Stimulated activated CD8-positive, alpha-beta memory T cell treated with anti-CD3 and anti-CD28 coated beads, Interleukin-7, amount 100 ng/mL, for 48 hours (primary cell): ENCODE data around the gene SGSM2.

ENCODE experiments used
- DNase-seq, 2 donors: peaks; one replicate each; pipeline ENCODE4 v3.0.0-alpha.2; 2020; ENCODE audit warnings: low read depth in 1 of 2; ENCODE audit errors: extremely low read depth in 1 of 2

Gene SGSM2

DNA sequence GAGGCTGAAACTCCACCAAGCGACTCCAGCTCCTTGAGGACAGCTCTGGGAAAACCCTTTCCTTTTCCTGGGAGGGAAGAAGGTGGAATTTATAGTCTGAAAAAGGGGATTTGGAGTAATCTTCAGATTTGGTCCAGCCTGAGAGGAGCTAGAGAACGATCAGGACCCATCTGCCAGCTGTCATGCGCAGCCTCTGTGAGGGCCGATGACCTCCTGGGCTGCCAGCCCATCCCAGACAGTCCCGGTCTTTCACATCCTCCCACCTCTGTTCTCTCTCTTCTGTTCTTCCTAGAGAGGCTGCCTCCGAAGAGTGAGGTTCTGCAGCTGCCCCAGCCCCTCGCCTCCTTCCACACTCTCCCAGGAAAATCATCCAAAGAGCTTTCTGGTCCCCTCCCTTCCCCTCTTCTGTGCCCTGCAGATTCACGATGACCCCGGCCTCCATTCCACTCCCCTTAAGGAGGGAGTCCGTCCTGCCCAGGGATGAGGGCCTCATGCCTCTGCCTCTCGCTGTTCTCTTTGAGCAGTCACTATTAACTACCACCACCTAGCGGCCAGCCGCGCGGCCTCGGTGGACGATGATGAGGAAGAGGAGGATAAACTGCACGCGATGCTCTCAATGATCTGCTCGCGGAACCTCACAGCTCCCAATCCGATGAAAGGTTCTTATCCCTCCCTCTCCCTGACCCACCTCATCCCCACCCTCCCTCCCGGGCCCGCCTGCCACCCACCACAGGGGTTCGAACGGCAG lies 29.6 kb downstream of the SGSM2 start:
- no peak for DNase-seq

DNA sequence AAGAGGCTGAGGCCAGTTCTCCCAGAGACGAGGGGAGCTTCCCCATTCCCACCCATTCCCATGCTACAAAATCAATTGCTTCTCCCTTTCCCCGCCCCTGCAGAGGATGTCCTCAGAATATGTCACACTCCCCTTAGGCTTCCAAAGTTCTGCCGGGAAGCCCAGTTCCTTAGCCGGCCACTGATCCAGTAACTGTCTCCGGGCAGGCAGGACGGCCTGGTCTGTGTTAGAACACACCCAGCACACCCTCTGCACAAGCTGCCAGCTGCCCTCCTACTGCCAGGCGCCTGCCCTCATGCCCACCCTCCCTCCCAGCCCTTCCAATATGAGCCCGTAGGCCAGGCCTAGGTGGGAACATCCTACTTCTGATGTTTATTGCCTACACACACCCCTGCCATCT lies 31.1 kb downstream of the SGSM2 start:
- DNase-seq: no peak

GRCh38 chr17:2369039-2369438 lies 31.7 kb downstream of the SGSM2 start:
- DNase-seq: no peak

DNA sequence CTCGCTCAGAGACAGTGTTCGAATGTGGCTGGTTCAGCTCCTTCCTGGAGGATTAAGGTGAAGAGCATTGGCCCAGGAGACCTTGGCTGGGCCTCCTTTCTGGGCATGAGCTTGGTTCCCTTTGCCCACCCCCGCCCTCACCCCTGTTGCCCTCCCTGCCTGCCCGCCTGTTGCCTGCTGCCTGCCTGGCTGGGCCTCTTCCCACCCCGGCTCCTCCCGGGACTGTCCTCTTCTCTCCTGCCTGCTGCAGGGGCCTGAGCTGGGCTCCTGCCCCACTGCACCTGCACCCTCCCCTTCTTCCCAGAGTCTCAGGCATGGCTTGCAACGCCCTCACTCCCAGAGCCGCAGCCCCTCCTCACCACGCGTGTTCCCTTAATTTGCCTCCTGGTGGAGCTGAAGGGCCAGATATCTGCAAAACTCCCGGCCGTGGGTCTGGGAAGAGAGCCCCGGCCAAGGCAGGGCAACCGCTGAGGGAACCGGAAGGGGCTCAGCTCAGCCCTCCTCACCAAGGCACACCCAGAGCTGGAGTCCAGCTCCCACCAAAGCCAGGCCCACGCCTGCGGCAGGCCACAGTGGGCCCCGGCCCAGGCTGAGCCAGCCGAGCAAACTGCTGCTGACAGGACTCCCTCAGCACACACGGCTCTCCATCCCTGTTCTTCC lies 32.4 kb downstream of the SGSM2 start:
- DNase-seq: no peak

GRCh38 chr17:2370211-2370589 lies 32.9 kb downstream of the SGSM2 start:
- DNase-seq: no peak

GRCh38 chr17:2371183-2372130 lies 34.2 kb downstream of the SGSM2 start:
- DNase-seq: no peak

GRCh38 chr17:2372180-2372579 lies 34.9 kb downstream of the SGSM2 start:
- DNase-seq: no peak

GRCh38 chr17:2372681-2373080 lies 35.4 kb downstream of the SGSM2 start:
- DNase-seq: no peak

DNA sequence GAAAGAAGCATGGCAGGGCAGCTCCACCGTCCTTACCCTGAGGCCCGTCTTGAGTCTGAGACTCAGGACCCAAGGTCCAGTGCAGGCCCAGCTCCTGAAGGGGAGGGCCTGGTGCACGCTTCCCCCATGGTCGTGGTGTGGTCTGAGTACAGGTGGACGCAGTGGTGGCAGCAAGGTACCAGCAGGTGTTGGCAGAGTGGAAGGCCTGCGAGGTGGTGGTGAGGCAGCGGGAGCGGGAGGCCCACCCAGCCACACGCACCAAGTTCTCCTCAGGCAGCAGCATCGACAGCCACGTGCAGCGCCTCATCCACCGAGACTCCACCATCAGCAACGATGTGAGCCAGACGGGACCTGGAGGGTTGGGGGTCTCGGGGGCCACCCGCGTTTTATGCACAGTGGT lies 35.9 kb downstream of the SGSM2 start:
- DNase-seq: no peak

GRCh38 chr17:2374549-2375285 lies 37.4 kb downstream of the SGSM2 start:
- DNase-seq: no peak

DNA sequence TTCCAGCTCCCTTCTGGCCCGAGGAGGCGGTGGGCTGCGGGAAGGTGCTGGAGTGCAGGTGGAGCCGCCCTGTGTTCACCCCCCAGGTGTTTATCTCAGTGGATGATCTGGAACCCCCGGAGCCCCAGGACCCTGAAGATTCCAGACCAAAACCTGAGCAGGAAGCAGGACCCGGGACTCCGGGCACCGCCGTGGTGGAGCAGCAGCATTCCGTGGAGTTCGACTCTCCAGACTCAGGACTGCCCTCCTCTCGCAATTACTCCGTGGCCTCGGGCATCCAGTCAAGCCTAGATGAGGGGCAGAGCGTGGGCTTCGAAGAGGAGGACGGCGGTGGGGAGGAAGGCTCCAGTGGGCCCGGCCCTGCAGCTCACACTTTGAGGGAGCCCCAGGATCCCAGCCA lies 38.1 kb downstream of the SGSM2 start:
- no peak for DNase-seq

DNA sequence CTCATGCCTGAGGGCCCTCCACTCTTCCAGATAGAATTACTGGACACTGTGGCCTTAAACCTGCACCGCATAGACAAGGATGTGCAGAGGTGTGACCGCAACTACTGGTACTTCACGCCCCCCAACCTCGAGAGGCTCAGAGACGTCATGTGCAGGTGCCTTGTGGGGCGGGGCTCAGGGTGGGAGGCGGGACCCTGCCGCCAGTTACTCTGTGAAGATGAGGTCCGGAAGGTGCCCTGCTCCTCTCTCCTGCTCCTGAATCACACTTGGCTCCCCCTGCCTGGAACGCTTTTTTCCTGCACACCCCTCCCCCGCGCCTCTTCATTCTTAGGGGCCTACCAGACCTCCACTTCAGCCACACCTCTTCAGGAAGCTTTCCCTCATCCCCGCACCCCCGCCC lies 38.8 kb downstream of the SGSM2 start:
- no peak for DNase-seq

- DNase-seq: no peak
Measured at GRCh38 chr17:2377659-2378058, 40.4 kb downstream of the SGSM2 start.

- DNase-seq: no peak
Measured at GRCh38 chr17:2378905-2379304, 41.6 kb downstream of the SGSM2 start.

DNA sequence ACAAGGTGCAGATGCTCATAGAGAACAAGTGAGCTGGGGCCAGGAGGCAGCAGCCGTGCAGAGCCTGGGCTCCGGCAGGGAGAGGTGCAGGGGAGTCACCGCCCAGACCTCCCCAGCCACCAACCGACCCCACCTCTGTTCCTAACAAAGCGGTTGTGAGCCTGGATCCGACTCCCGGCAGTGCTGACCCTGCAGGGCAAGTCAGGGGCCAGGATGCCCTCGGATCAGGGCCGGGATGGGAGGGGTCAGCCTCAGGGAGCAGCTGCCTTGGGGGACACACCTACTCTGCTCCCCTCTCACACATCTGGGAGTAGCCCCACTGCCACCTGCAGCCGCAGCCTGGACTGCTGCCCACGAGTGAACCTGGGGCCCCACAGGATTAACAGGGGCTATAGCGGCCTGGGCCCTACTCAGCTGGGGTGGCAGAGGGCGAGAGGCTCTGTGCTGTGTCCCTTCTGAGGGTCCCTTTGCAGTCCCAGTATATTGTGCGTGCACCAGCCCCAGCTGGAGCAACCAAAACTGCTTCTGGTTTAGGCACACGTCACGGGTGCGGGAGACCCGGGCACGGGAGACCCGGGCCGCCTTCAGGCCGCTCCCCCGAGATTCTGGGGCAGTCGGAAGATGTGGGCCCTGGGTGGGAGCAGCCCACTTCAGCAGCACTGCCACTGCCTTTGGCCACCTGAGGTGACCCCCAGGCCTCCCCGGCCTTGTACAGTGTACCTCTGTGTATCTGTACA lies 42.4 kb downstream of the SGSM2 start:
- no peak for DNase-seq

- DNase-seq: no peak
Measured at GRCh38 chr17:2380226-2380922, 43.1 kb downstream of the SGSM2 start.

- DNase-seq: no peak
Measured at GRCh38 chr17:2380950-2381649, 43.8 kb downstream of the SGSM2 start.

DNA sequence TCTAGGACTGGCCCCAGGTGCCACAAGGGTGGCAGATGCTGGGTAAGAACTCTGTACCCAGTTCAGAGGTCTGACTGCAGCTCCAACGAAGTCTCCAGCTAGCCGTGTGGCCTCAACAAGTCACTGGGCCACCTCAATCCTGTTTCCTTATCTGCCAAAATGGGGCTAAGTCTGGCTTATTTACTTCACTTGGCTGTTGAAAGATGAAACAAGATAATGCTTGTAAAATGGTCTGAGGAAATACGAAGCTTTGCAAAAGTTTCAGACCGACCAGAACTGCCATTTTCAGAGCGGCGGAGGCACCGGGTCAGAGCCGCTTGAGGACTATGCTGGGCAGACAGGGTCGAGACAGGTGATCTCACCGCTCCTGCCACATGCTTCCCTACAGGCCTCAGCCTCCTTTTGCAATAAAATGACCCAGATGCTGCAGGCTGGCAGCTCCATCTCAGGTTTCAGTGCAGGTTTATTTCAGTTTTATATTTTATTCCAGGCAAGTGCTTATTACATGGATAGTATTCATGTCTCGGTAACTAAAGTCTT lies 46.4 kb downstream of the SGSM2 start:
- DNase-seq: no peak
